Measurements from ENCODE around the gene GPR68.
A peak's percentile ranks its signal among the peaks of the same experiment; 100 is the strongest.

The GPR68 gene

DNA sequence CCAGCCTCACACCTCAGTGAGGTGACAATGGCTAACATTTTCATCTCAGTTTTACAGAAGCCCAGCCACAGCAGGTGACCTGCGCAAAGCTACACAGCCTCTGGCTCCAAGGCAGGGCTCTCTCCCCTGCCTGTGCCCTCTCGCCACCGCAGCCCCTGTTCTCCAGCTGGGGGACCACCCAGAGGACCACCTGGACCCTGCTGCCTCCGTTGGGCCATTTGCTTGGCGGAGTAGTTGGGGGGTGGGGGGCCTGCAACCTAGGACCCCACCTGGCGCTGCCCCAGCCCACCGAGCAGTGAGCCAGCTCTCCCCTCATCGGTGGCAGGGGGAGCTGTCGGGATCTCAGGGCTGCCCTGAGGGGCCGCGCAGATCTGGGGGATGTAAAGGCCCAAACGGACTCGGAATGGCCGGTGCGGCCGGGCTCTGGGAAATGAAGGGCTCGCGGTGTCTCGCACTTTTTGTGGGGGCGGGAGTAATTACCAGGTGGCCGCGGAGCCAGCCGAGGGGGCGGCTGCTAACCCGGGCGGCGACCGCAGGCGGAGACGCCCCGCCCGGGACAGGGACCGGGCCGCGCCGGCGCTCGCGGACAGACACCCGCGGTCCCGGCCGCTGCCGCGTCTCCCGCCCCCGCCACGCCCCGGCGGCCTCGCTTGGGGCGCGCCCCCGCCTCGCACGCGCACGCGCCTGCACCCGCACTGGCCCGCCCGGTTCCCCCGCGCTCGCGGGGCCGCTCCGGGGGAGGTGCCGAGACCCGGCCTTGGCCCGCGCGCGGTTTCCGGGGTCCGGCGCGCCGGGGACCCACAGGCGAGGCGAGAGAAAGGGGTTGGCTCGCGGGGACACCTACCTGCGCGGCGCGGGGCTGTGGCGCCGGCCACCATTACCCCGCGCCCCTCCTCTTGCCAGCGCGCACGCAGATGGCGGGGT, 8.6 kb upstream of the GPR68 start (continued):
- TF ChIP-seq, protein P1, sequence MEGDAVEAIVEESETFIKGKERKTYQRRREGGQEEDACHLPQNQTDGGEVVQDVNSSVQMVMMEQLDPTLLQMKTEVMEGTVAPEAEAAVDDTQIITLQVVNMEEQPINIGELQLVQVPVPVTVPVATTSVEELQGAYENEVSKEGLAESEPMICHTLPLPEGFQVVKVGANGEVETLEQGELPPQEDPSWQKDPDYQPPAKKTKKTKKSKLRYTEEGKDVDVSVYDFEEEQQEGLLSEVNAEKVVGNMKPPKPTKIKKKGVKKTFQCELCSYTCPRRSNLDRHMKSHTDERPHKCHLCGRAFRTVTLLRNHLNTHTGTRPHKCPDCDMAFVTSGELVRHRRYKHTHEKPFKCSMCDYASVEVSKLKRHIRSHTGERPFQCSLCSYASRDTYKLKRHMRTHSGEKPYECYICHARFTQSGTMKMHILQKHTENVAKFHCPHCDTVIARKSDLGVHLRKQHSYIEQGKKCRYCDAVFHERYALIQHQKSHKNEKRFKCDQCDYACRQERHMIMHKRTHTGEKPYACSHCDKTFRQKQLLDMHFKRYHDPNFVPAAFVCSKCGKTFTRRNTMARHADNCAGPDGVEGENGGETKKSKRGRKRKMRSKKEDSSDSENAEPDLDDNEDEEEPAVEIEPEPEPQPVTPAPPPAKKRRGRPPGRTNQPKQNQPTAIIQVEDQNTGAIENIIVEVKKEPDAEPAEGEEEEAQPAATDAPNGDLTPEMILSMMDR (tag by site-specific recombination; IDR thresholded peaks at IDR 0.05), result peak; percentile 49
- no peak for TF ChIP-seq ZNF350 (tag by site-specific recombination; IDR thresholded peaks at IDR 0.05)

- Histone ChIP-seq H3K4me3 (ENCODE audit: low read depth, low read length) (no peak overlapping the region), H3K9me3 (ENCODE audit: control insufficient read depth, insufficient read depth, low read depth, low read length) (no peaks in the 10 kb centered on the region), H3K4me1 (ENCODE audit: control insufficient read depth, insufficient read depth, low read length) (no peaks in the 10 kb centered on the region), H3K36me3 (ENCODE audit: control insufficient read depth in 2 of 2, insufficient read depth in 1 of 2, low read length in 2 of 2) (no peaks in the 10 kb centered on the region), H3K27ac (ENCODE audit: extremely low read depth, low read depth, low read length) (no peak overlapping the region)
- CTCF ChIA-PET, result interaction anchor here (1.2 kb wide), 1 partner anchor 75 kb away, joined by 3 read pairs; no protein-coding TSS in a partner anchor
- POLR2A ChIA-PET, result no interaction called here
- TF ChIP-seq, protein P2, sequence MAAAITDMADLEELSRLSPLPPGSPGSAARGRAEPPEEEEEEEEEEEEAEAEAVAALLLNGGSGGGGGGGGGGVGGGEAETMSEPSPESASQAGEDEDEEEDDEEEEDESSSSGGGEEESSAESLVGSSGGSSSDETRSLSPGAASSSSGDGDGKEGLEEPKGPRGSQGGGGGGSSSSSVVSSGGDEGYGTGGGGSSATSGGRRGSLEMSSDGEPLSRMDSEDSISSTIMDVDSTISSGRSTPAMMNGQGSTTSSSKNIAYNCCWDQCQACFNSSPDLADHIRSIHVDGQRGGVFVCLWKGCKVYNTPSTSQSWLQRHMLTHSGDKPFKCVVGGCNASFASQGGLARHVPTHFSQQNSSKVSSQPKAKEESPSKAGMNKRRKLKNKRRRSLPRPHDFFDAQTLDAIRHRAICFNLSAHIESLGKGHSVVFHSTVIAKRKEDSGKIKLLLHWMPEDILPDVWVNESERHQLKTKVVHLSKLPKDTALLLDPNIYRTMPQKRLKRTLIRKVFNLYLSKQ (tag by site-specific recombination; IDR thresholded peaks at IDR 0.05; ENCODE audit: borderline replicate concordance), result no peak
- no peak for TF ChIP-seq KLF1 (tag by site-specific recombination; IDR thresholded peaks at IDR 0.05)
- TF ChIP-seq GLI4 (tag by site-specific recombination; IDR thresholded peaks at IDR 0.05), result no peak
- no peak for TF ChIP-seq ZNF645 (tag by site-specific recombination; IDR thresholded peaks at IDR 0.05)
- TF ChIP-seq GFI1B (tag by site-specific recombination; IDR thresholded peaks at IDR 0.05), result no peak
- no peak for TF ChIP-seq ZNF521 (tag by site-specific recombination; IDR thresholded peaks at IDR 0.05)
- TF ChIP-seq HOXA7 (CRISPR knock-in tag; IDR thresholded peaks at IDR 0.05; ENCODE audit: borderline replicate concordance), result no peak
- no peak for TF ChIP-seq BCL11B (tag by site-specific recombination; IDR thresholded peaks at IDR 0.05; ENCODE audit: low read depth)
- TF ChIP-seq, protein P3, sequence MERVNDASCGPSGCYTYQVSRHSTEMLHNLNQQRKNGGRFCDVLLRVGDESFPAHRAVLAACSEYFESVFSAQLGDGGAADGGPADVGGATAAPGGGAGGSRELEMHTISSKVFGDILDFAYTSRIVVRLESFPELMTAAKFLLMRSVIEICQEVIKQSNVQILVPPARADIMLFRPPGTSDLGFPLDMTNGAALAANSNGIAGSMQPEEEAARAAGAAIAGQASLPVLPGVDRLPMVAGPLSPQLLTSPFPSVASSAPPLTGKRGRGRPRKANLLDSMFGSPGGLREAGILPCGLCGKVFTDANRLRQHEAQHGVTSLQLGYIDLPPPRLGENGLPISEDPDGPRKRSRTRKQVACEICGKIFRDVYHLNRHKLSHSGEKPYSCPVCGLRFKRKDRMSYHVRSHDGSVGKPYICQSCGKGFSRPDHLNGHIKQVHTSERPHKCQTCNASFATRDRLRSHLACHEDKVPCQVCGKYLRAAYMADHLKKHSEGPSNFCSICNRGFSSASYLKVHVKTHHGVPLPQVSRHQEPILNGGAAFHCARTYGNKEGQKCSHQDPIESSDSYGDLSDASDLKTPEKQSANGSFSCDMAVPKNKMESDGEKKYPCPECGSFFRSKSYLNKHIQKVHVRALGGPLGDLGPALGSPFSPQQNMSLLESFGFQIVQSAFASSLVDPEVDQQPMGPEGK (tag by site-specific recombination; IDR thresholded peaks at IDR 0.05), result no peak
- TF ChIP-seq ZSCAN16 (tag by site-specific recombination; IDR thresholded peaks at IDR 0.05), result no peak
- TF ChIP-seq ZNF692 (tag by site-specific recombination; IDR thresholded peaks at IDR 0.05), result no peak
- no peak for TF ChIP-seq SP3 (tag by site-specific recombination; IDR thresholded peaks at IDR 0.05)
Measured at GRCh38 chr14:91250912-91251311, 6.4 kb upstream of the GPR68 start.
